Measurements from ENCODE around the gene PISD. TPM values are rescaled to one million over a fixed set of nuclear protein-coding genes. Genes with fewer than 3 reads are reported as not detected.

PISD gene
- total RNA-seq, 1 experiment from 2014 or later = 58.7 TPM

- ChIA-PET CTCF (no interaction called here), POLR2A (no interaction called here)
- H3K27ac Mint-ChIP-seq (ENCODE audit: unreplicated experiment) = peak overlapping the region; percentile 85
- Histone ChIP-seq H3K4me1 (peaks cover 61% of the 10 kb centered on the region), H3K9me3 (no peaks in the 10 kb centered on the region), H3K4me3 (ENCODE audit: low read depth, low read length) (no peak overlapping the region), H3K36me3 (ENCODE audit: control insufficient read depth, insufficient read depth, low read length) (no peaks in the 10 kb centered on the region; the same call in 1 of the 2 replicates), H3K27me3 (replicated peaks; ENCODE audit: control insufficient read depth, insufficient read depth, low read length) (no peaks in the 10 kb centered on the region)
- intact Hi-C loops (cut with micrococcal nuclease; ENCODE audit: unreplicated experiment) = no loop called here
- peaks cover 8% of the 10 kb centered on the region for H3K36me3 Mint-ChIP-seq (ENCODE audit: insufficient read depth, unreplicated experiment)
- no peak for DNase-seq
- no peak overlapping the region for H3K4me3 Mint-ChIP-seq (ENCODE audit: unreplicated experiment)
- H3K4me1 Mint-ChIP-seq (ENCODE audit: low read depth, unreplicated experiment) = peaks cover 32% of the 10 kb centered on the region
- H3K9me3 Mint-ChIP-seq (ENCODE audit: unreplicated experiment) = no peaks in the 10 kb centered on the region
- no TSS peak for BruUV-seq (replicated peaks)
- TF ChIP-seq CTCF (IDR thresholded peaks at IDR 0.05; ENCODE audit: insufficient read depth in 1 of 2, low read depth in 1 of 2, low read length in 1 of 2, severe bottlenecking in 1 of 2, unreplicated experiment in 1 of 2) = no peak
- no peaks in the 10 kb centered on the region for H3K27me3 Mint-ChIP-seq (ENCODE audit: insufficient read depth, unreplicated experiment)
Measured at GRCh38 chr22:31584804-31585160, 77.2 kb downstream of the PISD start.

- no peak for DNase-seq
- ChIA-PET CTCF (no interaction called here), POLR2A (no interaction called here)
- H3K4me1 ChIP-seq = peaks cover 59% of the 10 kb centered on the region
- no peaks in the 10 kb centered on the region for H3K9me3 Mint-ChIP-seq (ENCODE audit: unreplicated experiment)
- H3K36me3 Mint-ChIP-seq (ENCODE audit: insufficient read depth, unreplicated experiment) = peaks cover 8% of the 10 kb centered on the region
- BruUV-seq (replicated peaks) = no TSS peak
- H3K4me3 ChIP-seq (ENCODE audit: low read depth, low read length) = no peak overlapping the region
- H3K36me3 ChIP-seq (ENCODE audit: control insufficient read depth, insufficient read depth, low read length) = no peaks in the 10 kb centered on the region; the same call in 1 of the 2 replicates
- no peak for TF ChIP-seq CTCF (IDR thresholded peaks at IDR 0.05; ENCODE audit: insufficient read depth in 1 of 2, low read depth in 1 of 2, low read length in 1 of 2, severe bottlenecking in 1 of 2, unreplicated experiment in 1 of 2)
- no peaks in the 10 kb centered on the region for H3K9me3 ChIP-seq
- H3K4me1 Mint-ChIP-seq (ENCODE audit: low read depth, unreplicated experiment) = peaks cover 30% of the 10 kb centered on the region
- intact Hi-C loops (cut with micrococcal nuclease; ENCODE audit: unreplicated experiment) = no loop called here
- H3K27me3 Mint-ChIP-seq (ENCODE audit: insufficient read depth, unreplicated experiment) = no peaks in the 10 kb centered on the region
- H3K27ac Mint-ChIP-seq (ENCODE audit: unreplicated experiment) = peak overlapping the region; percentile 31
- H3K4me3 Mint-ChIP-seq (ENCODE audit: unreplicated experiment) = no peak overlapping the region
- H3K27me3 ChIP-seq (replicated peaks; ENCODE audit: control insufficient read depth, insufficient read depth, low read length) = no peaks in the 10 kb centered on the region
Measured at GRCh38 chr22:31583861-31584485, 78.0 kb downstream of the PISD start.

GRCh38 chr22:31579835-31580242, 82.2 kb downstream of the PISD start:
- peak; percentile 36 to 42 for DNase-seq
- no peak overlapping the region for H3K4me3 ChIP-seq (ENCODE audit: low read depth, low read length)
- no peaks in the 10 kb centered on the region for H3K9me3 Mint-ChIP-seq (ENCODE audit: unreplicated experiment)
- BruUV-seq (replicated peaks) = no TSS peak
- H3K27ac Mint-ChIP-seq (ENCODE audit: unreplicated experiment) = peak overlapping the region; percentile 36
- no peaks in the 10 kb centered on the region for H3K27me3 Mint-ChIP-seq (ENCODE audit: insufficient read depth, unreplicated experiment)
- no peak overlapping the region for H3K4me3 Mint-ChIP-seq (ENCODE audit: unreplicated experiment)
- peaks cover 48% of the 10 kb centered on the region for H3K4me1 ChIP-seq
- intact Hi-C loops (cut with micrococcal nuclease; ENCODE audit: unreplicated experiment) = loop anchor here (5.0 kb wide), 1 partner anchor 37 kb away; no protein-coding TSS in a partner anchor
- peaks cover 32% of the 10 kb centered on the region for H3K4me1 Mint-ChIP-seq (ENCODE audit: low read depth, unreplicated experiment)
- peaks cover 20% of the 10 kb centered on the region for H3K36me3 Mint-ChIP-seq (ENCODE audit: insufficient read depth, unreplicated experiment)
- no peaks in the 10 kb centered on the region for H3K27me3 ChIP-seq (replicated peaks; ENCODE audit: control insufficient read depth, insufficient read depth, low read length)
- no peaks in the 10 kb centered on the region for H3K9me3 ChIP-seq
- ChIA-PET POLR2A (no interaction called here), CTCF (no interaction called here)
- TF ChIP-seq CTCF (IDR thresholded peaks at IDR 0.05; ENCODE audit: insufficient read depth in 1 of 2, low read depth in 1 of 2, low read length in 1 of 2, severe bottlenecking in 1 of 2, unreplicated experiment in 1 of 2) = no peak
- no peaks in the 10 kb centered on the region; the same call in 1 of the 2 replicates for H3K36me3 ChIP-seq (ENCODE audit: control insufficient read depth, insufficient read depth, low read length)

Measured in Caco-2 (cell line).